Spinal cord (tissue), 4 donors: Measurements from ENCODE around the gene GUCY2D. TPM values are rescaled to one million over a fixed set of nuclear protein-coding genes. Genes with fewer than 3 reads are reported as not detected.

Source experiments
- polyA plus RNA-seq, 2 donors: library from polyadenylated mRNA; unstranded; fragments of 120-200 nt; gene quantifications; one replicate each; pipeline ENCODE4 v1.2.1, GENCODE V29; 2013; ENCODE audit not compliant: insufficient read length in 2 of 2
- total RNA-seq, 2 donors: library from RNA; depleted of rRNA in 1 of 2; stranded (reverse); fragments of 120-200 nt in 1 of 2; fragments of >200 nt in 1 of 2; gene quantifications; one replicate each; pipeline versions ENCODE4 v1.2.3 to v1.2.4, GENCODE V29; 2013 to 2014

The GUCY2D gene
- total and polyA plus RNA-seq, 4 donors, result 0.10 to 2.3 (median 0.61) TPM

Other genes starting within 250 kb of the GUCY2D start
- 10 to 100 TPM in 1 of 2 donors, 1 to 10 TPM in 1; 9.6 to 11.2 TPM for gene KDM6B, start 168.4 kb upstream of the GUCY2D start, total RNA-seq
- gene KDM6B, start 168.4 kb upstream of the GUCY2D start, polyA plus RNA-seq, result 10 to 100 TPM; 29.8 to 34.0 TPM
- 10 to 100 TPM in 1 of 2 donors, 1 to 10 TPM in 1; 2.7 to 27.6 TPM for gene TMEM88, start 147.5 kb upstream of the GUCY2D start, total RNA-seq
- gene TMEM88, start 147.5 kb upstream of the GUCY2D start, polyA plus RNA-seq, result 10 to 100 TPM; 12.1 to 15.0 TPM
- 100 to 1,000 TPM in 1 of 2 donors, 10 to 100 TPM in 1; 46.4 to 167 TPM for gene NAA38, start 145.1 kb upstream of the GUCY2D start, total RNA-seq
- gene NAA38, start 145.1 kb upstream of the GUCY2D start, polyA plus RNA-seq, result 100 to 1,000 TPM; 103 to 105 TPM
- gene CYB5D1, start 144.6 kb upstream of the GUCY2D start, total RNA-seq, result 10 to 100 TPM in 1 of 2 donors, 1 to 10 TPM in 1; 8.2 to 21.9 TPM
- 10 to 100 TPM; 20.1 to 21.0 TPM for gene CYB5D1, start 144.6 kb upstream of the GUCY2D start, polyA plus RNA-seq
- 100 to 1,000 TPM in 1 of 2 donors, 10 to 100 TPM in 1; 87.0 to 100 TPM for gene CHD3, start 113.8 kb upstream of the GUCY2D start, total RNA-seq
- 100 to 1,000 TPM; 154 to 188 TPM for gene CHD3, start 113.8 kb upstream of the GUCY2D start, polyA plus RNA-seq
- 1 to 10 TPM; 3.8 to 4.7 TPM for gene RNF227, start 86.3 kb upstream of the GUCY2D start, total RNA-seq
- gene RNF227, start 86.3 kb upstream of the GUCY2D start, polyA plus RNA-seq, result 1 to 10 TPM; 6.0 to 6.7 TPM
- gene KCNAB3, start 72.8 kb upstream of the GUCY2D start, total RNA-seq, result 1 to 10 TPM; 3.2 to 4.8 TPM
- gene KCNAB3, start 72.8 kb upstream of the GUCY2D start, polyA plus RNA-seq, result 10 to 100 TPM; 25.9 to 33.6 TPM
- 10 to 100 TPM; 21.5 to 31.5 TPM for gene TRAPPC1, start 70.7 kb upstream of the GUCY2D start, total RNA-seq
- 100 to 1,000 TPM; 170 to 177 TPM for gene TRAPPC1, start 70.7 kb upstream of the GUCY2D start, polyA plus RNA-seq
- gene CNTROB, start 70.4 kb upstream of the GUCY2D start, total RNA-seq, result 10 to 100 TPM; 14.4 to 25.9 TPM
- 10 to 100 TPM; 45.1 to 59.5 TPM for gene CNTROB, start 70.4 kb upstream of the GUCY2D start, polyA plus RNA-seq
- under 1 TPM; 0.06 to 0.10 TPM for gene ALOX15B, start 36.4 kb downstream of the GUCY2D start, total RNA-seq
- under 1 TPM; 0.13 to 0.26 TPM for gene ALOX15B, start 36.4 kb downstream of the GUCY2D start, polyA plus RNA-seq
- under 1 TPM in 1 of 2 donors, not detected in 1; 0.30 TPM for gene ALOX12B, start 85.1 kb downstream of the GUCY2D start, total RNA-seq
- gene ALOX12B, start 85.1 kb downstream of the GUCY2D start, polyA plus RNA-seq, result 1 to 10 TPM in 1 of 2 donors, under 1 TPM in 1; 0.60 to 1.1 TPM
- gene ALOXE3, start 115.9 kb downstream of the GUCY2D start, total RNA-seq, result under 1 TPM; 0.17 to 0.50 TPM
- 1 to 10 TPM; 1.2 to 1.8 TPM for gene ALOXE3, start 115.9 kb downstream of the GUCY2D start, polyA plus RNA-seq
- gene HES7, start 121.5 kb downstream of the GUCY2D start, total RNA-seq, result under 1 TPM; 0.20 to 0.39 TPM
- gene HES7, start 121.5 kb downstream of the GUCY2D start, polyA plus RNA-seq, result 1 to 10 TPM; 1.7 to 2.5 TPM
- gene PER1, start 149.8 kb downstream of the GUCY2D start, total RNA-seq, result 10 to 100 TPM; 28.0 to 29.4 TPM
- gene PER1, start 149.8 kb downstream of the GUCY2D start, polyA plus RNA-seq, result 10 to 100 TPM; 25.4 to 61.1 TPM
- 10 to 100 TPM; 30.2 to 66.9 TPM for gene VAMP2, start 160.3 kb downstream of the GUCY2D start, total RNA-seq
- gene VAMP2, start 160.3 kb downstream of the GUCY2D start, polyA plus RNA-seq, result 100 to 1,000 TPM; 413 to 414 TPM
- 10 to 100 TPM; 19.0 to 48.1 TPM for gene TMEM107, start 173.8 kb downstream of the GUCY2D start, total RNA-seq
- gene TMEM107, start 173.8 kb downstream of the GUCY2D start, polyA plus RNA-seq, result 10 to 100 TPM; 22.3 to 22.8 TPM
- gene BORCS6, start 187.6 kb downstream of the GUCY2D start, total RNA-seq, result 1 to 10 TPM; 3.7 to 6.7 TPM
- 1 to 10 TPM; 6.3 to 6.8 TPM for gene BORCS6, start 187.6 kb downstream of the GUCY2D start, polyA plus RNA-seq
- gene AURKB, start 208.0 kb downstream of the GUCY2D start, total RNA-seq, result 10 to 100 TPM in 1 of 2 donors, 1 to 10 TPM in 1; 8.6 to 15.4 TPM
- 10 to 100 TPM; 13.1 to 17.9 TPM for gene AURKB, start 208.0 kb downstream of the GUCY2D start, polyA plus RNA-seq
- 10 to 100 TPM; 11.2 to 14.6 TPM for gene CTC1, start 245.4 kb downstream of the GUCY2D start, total RNA-seq
- 10 to 100 TPM; 23.6 to 30.6 TPM for gene CTC1, start 245.4 kb downstream of the GUCY2D start, polyA plus RNA-seq
- 10 to 100 TPM; 17.4 to 23.1 TPM for gene PFAS, start 246.7 kb downstream of the GUCY2D start, total RNA-seq
- 10 to 100 TPM; 32.6 to 38.1 TPM for gene PFAS, start 246.7 kb downstream of the GUCY2D start, polyA plus RNA-seq